ENCODE data around the gene EBPL. TPM values are rescaled to one million over a fixed set of nuclear protein-coding genes. Genes with fewer than 3 reads are reported as not detected.
A peak's percentile ranks its signal among the peaks of the same experiment; 100 is the strongest.

The EBPL gene
- total RNA-seq, 6 experiments from 2014 or later: 69.5 to 82.8 (median 75.5) TPM

GRCh38 chr13:49625392-49626079 is 65.8 kb downstream of the EBPL start:
- TF ChIP-seq CTCF (IDR thresholded peaks at IDR 0.05): no peak
- peak overlapping the region; percentile 7; the same call in 1 of the 2 replicates for H3K27ac Mint-ChIP-seq
- H3K4me3 Mint-ChIP-seq: no peak overlapping the region
- no peaks in the 10 kb centered on the region for H3K36me3 Mint-ChIP-seq (ENCODE audit: low read depth)
- DNase-seq: no peak
- peaks cover 15% of the 10 kb centered on the region for H3K4me1 Mint-ChIP-seq (ENCODE audit: low read depth)
- H3K9me3 Mint-ChIP-seq: no peaks in the 10 kb centered on the region
- H3K27me3 Mint-ChIP-seq (ENCODE audit: insufficient read depth): peaks cover 9% of the 10 kb centered on the region

- no peak overlapping the region for H3K27ac Mint-ChIP-seq
These were observed 67.1 kb downstream of the EBPL start for GRCh38 chr13:49624229-49624628.

GRCh38 chr13:49622174-49622946 is 68.9 kb downstream of the EBPL start:
- Mint-ChIP-seq H3K4me3 (no peak overlapping the region), H3K9me3 (no peaks in the 10 kb centered on the region), H3K36me3 (ENCODE audit: low read depth) (no peaks in the 10 kb centered on the region), H3K27ac (no peak overlapping the region), H3K27me3 (ENCODE audit: insufficient read depth) (peaks cover 9% of the 10 kb centered on the region), H3K4me1 (ENCODE audit: low read depth) (peaks cover 15% of the 10 kb centered on the region)
- no peak for TF ChIP-seq CTCF (IDR thresholded peaks at IDR 0.05)
- DNase-seq: no peak

More at GRCh38 chr13:49624229-49624628, 67.1 kb downstream of the EBPL start:
- no peaks in the 10 kb centered on the region for H3K36me3 Mint-ChIP-seq (ENCODE audit: low read depth)
- peaks cover 9% of the 10 kb centered on the region for H3K27me3 Mint-ChIP-seq (ENCODE audit: insufficient read depth)
- no peak for DNase-seq
- no peak for TF ChIP-seq CTCF (IDR thresholded peaks at IDR 0.05)
- H3K4me3 Mint-ChIP-seq: no peak overlapping the region
- peaks cover 15% of the 10 kb centered on the region for H3K4me1 Mint-ChIP-seq (ENCODE audit: low read depth)
- no peaks in the 10 kb centered on the region for H3K9me3 Mint-ChIP-seq

- H3K4me1 Mint-ChIP-seq (ENCODE audit: low read depth): peaks cover 21% of the 10 kb centered on the region
- TF ChIP-seq CTCF (IDR thresholded peaks at IDR 0.05): no peak
- H3K4me3 Mint-ChIP-seq: peak overlapping the region; percentile 86
- peaks cover 11% of the 10 kb centered on the region for H3K27me3 Mint-ChIP-seq (ENCODE audit: insufficient read depth)
- H3K9me3 Mint-ChIP-seq: no peaks in the 10 kb centered on the region
- no peak overlapping the region for H3K27ac Mint-ChIP-seq
- no peaks in the 10 kb centered on the region for H3K36me3 Mint-ChIP-seq (ENCODE audit: low read depth)
- no peak for DNase-seq
These were observed 71.1 kb downstream of the EBPL start for GRCh38 chr13:49620170-49620621.

GRCh38 chr13:49616676-49617065 is 74.6 kb downstream of the EBPL start:
- no peak overlapping the region for H3K4me3 Mint-ChIP-seq
- TF ChIP-seq CTCF (IDR thresholded peaks at IDR 0.05): no peak
- H3K27ac Mint-ChIP-seq: peak overlapping the region; percentile 42; the same call in 1 of the 2 replicates
- DNase-seq: no peak
- peaks cover 4% of the 10 kb centered on the region; the same call in 1 of the 2 replicates for H3K9me3 Mint-ChIP-seq
- H3K27me3 Mint-ChIP-seq (ENCODE audit: insufficient read depth): peaks cover 2% of the 10 kb centered on the region
- no peaks in the 10 kb centered on the region for H3K36me3 Mint-ChIP-seq (ENCODE audit: low read depth)
- peaks cover 21% of the 10 kb centered on the region for H3K4me1 Mint-ChIP-seq (ENCODE audit: low read depth)
